T-helper 2 cell treated with Interferon-gamma antibody and Interleukin-4, amounts not matched to agents 100 ng/mL and 5 ng/mL, for 36 hours (primary cell): ENCODE data around the gene L1CAM. TPM values are rescaled to one million over a fixed set of nuclear protein-coding genes. Genes with fewer than 3 reads are reported as not detected.

Source experiments
- intact Hi-C: fragments of 100-400 bp; cut with micrococcal nuclease; formaldehyde crosslinking; loops from one replicate; pipeline ENCODE4 v1.15.1; 2023
- total RNA-seq: library from RNA; stranded (reverse); gene quantifications from 2 replicates; pipeline ENCODE4 v1.2.3, GENCODE V29; 2022

The L1CAM gene
- total RNA-seq, 1 donor from 2014 or later, result 6.3 TPM

DNA sequence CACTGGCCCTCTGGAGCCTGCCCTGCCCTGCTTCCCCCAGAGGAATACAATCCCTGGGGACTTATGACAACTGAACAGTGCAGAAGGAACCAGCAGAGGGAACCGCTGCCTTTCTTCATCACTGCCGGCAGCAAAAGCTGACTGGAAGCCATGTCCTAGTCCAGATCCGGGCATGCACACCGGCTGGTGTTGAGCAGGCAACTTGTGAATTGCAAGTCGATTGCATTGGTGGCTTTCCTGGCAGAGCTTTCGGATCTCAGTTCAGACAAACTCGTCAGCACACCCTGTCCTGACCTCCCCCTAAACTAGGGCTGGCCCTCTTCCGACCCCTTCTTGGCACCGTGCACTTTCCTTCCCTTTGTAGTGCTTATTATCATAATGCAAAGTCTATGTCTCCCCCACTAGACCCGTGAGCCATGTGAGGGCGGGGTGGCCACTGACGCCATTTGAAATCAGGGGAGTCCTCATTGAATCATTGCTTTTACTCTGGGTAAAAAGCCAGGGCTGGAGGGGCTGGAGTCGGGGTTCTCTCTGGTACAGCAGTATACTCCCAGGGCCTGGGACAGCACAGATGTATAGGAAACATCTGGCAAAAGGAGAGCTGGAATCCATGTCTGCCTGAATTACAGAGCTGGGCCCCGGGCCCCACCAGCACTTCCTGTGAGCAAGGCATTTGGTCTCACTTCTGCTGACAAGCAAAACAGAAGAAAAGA, 38.3 kb upstream of the L1CAM start:
- intact Hi-C loops, result loop anchor here (2.0 kb wide), 1 partner anchor 22 kb away; no protein-coding TSS in a partner anchor

DNA sequence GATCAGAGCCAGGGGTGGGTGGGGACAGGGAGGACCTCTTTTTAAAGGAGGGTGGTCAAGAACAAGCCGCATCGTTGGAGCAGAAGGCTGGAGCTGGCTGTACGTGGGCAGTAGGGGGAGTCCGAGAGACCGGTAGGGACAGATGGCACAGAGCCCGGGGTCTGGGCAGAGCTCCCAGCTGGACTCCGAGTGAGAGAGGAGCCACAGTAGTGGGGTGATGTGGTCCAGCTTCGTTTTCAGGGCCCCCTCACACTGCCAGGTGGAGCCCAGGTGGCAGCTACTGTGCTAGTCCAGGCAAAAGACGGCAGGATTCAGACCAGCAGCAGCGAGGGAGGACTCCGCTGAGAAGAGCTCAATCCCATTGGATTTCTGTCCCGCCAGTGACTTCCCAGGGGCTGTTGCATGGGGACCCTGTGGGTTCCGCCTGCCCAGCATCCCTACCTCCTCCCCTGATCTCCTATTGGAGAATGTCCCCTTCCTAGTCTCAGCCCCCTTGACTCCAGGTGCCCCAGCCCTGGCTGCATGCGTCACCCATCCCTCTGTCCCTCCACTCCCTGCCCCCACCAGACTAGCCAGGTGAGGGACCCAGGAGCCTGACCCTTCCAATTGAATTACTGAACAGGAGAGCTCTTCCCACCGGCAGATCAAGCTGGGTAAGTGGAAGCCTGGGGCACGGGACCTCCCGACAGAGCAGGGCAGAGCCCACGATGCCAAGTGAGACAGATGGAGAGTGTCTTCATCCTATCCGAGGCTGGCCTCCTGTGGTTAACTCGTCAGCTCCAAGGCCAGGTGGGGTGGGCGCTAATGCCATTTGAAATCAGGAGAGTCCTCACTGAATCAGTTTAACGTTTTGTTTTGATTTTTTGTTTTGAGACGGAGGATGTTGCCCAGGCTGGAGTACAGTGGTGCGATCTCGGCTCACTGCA, 37.2 kb upstream of the L1CAM start:
- intact Hi-C loops, result no loop called here

DNA sequence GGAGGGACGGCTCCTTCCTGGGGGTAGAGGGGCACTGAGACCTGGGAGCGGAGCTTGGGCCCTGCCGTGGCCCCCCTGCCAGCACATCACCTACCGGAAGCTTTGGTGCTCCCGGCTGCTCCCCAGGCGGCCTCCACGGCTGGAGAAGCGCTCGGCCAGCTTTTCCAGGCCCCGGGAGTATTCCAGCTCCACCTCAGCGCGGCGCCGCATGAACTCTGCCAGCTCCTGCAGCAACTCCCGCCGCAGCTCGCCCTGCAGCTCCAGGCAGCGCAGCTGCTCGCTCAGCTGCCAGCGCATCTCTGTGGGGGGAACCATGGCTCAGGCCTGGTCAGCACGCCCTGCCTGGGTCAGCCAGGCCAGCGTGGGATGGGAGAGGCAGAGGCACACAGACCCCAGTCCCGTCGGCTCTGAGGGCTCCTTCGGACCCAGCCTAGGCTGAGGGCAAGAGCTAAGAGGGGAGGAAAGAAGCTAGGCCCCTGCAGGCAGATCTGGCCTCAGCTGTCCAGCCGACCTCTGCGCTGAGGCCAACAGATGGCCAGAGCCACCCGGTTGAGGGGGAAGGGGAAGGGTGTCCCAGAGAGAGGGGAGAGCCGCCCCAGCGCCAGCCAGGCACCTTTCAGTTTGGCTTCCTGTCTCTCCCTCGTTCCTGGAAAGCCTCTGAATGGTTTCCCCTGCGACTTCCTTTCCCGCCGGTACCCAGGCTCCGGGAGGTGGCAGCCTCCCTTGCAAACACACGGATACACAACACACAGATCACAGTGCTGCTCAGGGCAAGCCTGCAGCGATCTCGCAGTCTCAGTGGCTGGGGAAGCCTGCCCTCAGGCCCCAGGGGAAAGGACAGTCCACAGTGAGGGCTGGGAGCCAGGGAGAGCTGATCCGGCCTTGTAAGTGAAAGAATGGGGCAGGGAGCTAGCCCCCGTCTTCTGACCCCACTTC, 35.8 kb upstream of the L1CAM start:
- intact Hi-C loops, result no loop called here

DNA sequence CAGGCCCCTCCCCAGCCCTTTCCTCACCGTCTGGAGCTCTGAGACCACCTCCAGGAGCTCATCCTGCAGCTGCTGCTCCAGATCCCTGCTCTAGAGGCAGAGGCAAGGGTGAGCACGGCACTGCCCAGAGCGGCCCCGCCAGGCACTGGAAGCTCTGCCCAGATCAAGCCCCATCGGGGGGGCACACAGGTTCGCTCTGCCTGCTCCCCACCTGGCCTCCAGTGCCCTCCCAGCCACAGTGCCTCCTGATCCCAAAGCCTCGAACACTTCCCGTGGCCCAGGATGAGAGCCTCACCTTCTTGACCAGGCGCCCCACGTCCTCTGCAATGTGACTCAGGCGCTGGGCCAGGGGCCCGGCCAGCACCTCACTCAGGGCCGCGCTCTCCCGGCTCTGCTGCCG, 35.1 kb upstream of the L1CAM start:
- intact Hi-C loops, result no loop called here

DNA sequence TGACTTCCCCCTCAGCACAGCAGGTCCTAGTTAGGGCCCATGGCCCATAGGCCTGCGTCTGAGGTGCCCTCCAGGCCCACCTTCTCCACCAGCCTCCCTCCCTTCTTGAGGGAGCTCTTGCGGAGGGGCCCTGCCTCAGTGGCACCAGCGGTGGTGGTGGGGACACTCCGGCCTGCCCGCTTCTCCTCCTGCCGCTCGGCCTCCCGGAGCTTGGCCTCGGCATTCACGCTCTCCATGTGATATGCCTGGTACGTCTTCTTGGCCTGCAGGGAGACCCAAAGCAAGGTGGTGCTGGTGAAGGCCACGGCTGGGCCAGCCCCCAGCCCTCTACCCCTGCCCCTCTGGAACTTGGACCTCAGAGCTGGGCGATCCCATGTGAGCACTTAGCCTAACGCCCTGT, 34.6 kb upstream of the L1CAM start:
- intact Hi-C loops, result no loop called here

DNA sequence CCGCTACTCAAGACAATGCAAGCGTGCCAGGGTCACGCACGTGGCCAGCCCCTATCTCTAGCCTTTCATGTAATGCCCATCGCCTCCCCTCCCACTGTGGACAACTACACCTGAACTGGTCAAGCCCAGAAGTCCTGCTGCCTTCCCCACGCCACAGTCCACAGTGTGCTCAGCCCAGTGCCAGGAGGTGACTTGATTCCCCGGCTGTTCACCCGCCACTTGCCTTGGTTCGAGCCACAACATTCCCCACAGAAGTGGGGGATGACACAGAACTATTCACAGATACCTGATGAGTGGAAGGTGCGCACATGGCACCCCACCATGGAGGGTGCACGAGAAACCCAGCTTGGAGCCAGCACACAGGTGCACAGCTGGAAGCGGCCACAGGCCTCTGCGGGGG, 33.3 kb upstream of the L1CAM start:
- intact Hi-C loops, result no loop called here

DNA sequence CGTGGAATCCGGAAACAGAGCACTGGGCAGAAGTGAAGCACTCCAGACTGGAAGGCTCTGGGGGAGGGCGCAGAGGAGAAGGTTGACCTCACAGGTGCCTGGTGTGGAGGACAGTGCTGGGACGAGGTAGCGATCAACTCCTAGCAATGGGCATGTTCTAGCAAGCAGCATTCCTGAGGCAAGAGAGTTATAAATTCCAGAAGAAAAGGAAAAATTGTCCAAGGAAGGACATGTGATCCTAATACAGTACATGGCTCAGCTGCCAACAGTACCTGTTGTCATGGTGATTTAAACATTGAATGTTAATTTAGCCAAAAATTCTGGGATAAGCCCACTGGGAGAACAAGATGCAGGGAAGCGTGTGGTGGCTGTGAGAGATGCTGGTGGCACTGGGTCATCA, 31.9 kb upstream of the L1CAM start:
- intact Hi-C loops, result no loop called here

DNA sequence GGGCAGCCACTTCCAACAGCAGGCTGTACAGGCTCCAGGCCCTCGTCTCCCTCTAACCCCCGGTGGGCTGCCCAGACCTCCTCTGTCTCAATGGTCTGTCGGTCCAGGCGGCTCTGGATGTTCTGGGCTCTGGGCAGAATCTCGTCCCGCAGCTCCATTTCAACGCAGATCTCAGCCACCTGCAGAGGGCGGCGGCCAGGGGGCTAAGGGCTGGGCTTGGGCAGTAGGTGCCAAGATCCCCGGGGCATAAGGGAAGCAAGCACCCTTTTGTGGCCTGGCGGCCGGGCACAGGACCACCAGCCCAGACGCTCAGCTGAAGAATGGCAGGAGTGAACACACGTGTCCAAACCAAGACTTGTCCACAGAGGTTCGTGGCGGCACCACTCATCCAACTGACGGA, 27.7 kb upstream of the L1CAM start:
- intact Hi-C loops, result no loop called here

DNA sequence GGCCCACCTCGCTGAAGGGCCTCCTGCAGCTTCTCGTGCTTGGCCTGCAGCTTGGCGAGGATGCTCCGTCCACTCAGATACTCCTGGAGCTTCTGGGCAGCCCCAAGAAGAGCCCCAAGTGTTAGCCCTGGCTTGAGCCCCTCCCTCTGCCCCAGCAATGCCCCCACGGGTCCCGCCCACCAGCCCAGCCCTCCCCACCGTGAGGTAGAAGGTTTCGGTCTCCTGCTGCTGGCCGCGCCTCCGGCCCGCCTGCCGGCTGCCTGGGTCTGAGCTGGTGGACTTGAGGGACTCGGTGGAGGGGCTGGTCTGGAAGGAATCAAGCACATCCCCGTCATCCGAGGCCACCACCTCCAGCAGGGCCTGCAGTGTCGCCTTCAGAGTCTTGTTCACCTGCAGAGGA, 27.2 kb upstream of the L1CAM start:
- intact Hi-C loops, result no loop called here

DNA sequence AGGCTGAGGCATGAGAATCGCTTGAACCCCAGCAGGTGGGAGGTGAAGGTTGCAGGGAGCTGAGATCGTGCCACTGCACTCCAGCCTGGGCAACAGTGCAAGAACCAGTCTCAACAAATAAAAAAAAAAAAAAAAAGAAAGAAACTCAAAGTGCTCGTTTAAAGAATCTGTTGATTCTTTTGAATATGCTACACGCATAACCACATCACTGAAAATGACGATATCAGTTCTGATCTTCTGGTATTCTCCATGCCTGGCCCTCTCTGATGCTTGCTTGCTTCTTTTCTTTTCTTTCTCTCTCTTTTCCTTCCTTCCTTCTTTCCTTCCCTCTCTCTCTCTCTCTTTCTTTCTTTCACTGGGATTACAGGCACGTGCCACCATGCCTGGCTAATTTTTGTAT, 25.8 kb upstream of the L1CAM start:
- intact Hi-C loops, result no loop called here

DNA sequence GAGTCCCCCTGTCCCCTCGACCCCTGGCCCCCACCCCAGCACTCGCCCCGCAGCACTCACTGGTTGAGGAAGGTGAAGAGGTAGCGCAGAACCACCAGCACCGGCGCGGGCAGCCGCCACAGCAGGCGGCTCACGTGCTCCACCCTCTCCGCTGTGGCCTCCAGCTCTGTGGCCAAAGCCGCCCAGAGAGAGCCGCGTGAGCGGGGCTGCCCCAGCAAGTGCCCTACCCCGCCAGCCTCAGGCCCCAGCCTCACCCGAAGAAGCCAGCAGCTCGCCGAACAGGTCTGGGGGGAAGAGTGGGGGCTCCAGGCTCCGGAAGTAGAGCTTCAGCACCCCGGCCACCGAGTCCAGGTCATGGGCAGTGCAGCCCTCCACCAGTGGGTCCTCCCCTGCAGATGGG, 24.5 kb upstream of the L1CAM start:
- intact Hi-C loops, result no loop called here

DNA sequence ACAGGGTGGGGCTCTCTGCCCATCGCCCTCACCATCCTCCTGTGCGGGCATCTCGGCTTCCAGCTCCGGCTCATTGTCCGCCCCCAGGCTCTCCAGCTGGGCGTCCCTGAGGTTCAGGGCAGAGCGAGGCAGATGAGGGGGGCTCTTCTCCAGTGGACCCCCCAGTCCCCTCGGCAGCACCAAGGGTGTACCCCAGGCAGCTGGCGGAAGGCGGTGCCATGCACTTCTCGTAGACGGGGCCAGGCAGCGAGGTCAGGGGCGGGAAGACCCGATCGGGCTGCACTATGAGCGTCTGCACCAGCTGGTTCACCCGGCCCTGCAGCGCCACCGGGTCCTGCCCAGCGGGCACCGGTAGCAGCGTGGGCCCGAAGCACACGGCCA, 24.0 kb upstream of the L1CAM start:
- intact Hi-C loops, result no loop called here

DNA sequence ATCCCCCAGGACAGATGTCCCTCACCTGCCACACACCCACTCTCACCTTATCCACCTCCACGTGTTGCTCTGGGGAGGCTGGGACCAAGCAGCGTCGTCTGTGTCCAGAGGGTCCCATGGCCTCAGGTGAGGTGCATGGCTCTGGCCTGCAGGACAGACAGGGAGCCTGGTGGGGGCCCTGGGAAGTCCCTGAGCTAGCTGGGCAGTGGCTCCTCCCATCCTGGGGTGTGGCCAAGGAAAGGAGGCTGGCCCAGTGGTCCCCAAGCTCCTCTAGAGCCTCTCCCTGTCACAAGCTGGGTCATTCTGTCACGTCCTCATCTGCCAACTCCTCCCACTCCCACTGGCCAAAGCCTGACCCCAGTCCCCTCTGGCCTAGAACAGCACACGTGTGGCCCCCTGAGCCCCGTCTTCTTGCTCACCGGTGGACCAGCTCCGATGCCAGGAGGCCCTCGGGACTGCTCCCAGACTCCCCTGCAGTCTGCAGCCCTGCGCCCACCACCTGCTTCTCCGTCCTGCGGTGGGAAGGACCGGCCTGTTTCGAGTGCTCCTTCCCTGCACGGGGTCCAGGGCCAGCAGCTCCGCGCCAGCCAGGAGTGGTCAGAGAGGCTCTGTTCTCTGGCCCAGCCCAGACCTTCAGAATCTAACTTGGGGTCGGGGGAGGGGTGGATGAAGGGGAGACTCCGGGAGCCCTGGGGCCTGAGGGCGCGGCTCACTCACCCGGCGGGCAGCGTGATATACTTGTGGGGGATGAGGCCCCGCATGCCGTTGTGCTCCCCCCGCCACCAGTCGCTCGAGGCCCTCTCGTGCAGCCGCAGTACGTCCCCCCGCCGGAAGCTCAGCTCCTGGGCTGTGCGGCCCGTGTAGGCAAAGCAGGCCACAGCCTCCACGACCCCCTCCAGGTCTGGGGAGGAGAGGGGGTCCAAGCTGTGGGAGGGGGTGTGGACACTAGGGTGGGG, 23.3 kb upstream of the L1CAM start:
- intact Hi-C loops, result no loop called here

DNA sequence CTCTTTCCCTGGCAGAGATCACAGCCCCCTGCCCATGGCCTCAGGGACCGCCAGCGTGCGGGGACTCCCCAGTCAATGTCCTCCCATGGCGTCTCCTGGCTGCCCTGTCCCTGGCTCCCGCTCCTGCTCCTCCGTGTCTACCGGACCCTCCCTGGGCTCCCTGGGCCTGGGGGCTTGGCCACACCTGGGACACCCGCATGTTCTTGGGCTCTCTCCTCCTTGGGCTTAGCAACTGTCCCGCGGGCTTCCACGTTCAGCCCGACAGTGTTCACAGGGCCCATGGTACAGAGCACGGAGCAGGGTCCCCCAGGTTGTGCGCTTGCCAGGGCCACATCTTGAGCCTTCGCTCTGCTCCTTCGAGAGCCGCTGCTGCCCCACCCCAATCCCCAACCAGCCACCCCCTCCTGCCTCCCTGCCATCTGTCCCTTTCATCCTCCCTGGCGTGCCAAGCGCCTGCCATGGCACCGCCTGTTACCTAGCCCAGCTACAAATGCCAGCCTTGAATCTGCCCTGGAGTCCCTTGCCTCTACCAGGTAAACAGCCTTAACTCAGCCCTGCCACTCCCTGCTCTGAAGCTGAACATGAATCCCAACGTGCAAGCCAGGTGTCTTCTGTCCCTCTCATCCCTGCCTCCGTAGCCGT, 22.4 kb upstream of the L1CAM start:
- intact Hi-C loops, result no loop called here

DNA sequence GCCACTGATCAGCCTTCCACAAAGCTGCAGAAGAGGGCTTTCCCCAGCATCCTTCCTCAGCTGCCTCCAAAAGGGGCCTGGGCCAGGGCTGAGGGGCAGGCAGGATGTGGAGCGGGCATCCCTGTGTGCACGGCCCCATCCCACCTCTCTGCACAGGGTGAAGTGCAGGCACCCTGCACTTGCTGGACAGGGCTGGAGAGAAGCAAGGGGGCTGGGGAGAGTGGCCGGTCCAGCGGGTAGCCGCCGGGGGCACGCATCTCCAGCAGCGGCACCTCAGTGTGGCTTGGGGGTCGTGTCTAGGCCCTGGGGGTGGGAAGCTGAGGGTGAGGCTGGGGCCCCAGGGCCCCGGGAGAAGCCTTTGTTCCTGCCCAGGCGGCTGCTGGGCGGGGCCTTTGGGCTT, 21.5 kb upstream of the L1CAM start:
- intact Hi-C loops, result no loop called here

DNA sequence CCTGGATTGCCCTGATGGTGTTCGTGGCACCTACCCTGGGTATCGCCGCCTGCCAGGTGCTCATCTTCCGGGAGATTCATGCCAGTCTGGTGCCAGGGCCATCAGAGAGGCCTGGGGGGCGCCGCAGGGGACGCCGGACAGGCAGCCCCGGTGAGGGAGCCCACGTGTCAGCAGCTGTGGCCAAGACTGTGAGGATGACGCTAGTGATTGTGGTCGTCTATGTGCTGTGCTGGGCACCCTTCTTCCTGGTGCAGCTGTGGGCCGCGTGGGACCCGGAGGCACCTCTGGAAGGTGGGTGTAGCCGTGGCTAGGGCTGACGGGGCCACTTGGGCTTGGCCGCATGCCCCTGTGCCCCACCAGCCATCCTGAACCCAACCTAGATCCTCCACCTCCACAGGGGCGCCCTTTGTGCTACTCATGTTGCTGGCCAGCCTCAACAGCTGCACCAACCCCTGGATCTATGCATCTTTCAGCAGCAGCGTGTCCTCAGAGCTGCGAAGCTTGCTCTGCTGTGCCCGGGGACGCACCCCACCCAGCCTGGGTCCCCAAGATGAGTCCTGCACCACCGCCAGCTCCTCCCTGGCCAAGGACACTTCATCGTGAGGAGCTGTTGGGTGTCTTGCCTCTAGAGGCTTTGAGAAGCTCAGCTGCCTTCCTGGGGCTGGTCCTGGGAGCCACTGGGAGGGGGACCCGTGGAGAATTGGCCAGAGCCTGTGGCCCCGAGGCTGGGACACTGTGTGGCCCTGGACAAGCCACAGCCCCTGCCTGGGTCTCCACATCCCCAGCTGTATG, 20.3 kb upstream of the L1CAM start:
- intact Hi-C loops, result no loop called here

DNA sequence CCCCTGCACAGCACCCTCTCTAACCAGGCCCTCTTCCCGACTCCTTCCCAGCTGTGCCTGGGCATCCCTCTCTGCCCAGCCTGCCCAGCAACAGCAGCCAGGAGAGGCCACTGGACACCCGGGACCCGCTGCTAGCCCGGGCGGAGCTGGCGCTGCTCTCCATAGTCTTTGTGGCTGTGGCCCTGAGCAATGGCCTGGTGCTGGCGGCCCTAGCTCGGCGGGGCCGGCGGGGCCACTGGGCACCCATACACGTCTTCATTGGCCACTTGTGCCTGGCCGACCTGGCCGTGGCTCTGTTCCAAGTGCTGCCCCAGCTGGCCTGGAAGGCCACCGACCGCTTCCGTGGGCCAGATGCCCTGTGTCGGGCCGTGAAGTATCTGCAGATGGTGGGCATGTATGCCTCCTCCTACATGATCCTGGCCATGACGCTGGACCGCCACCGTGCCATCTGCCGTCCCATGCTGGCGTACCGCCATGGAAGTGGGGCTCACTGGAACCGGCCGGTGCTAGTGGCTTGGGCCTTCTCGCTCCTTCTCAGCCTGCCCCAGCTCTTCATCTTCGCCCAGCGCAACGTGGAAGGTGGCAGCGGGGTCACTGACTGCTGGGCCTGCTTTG, 19.6 kb upstream of the L1CAM start:
- intact Hi-C loops, result no loop called here
